Thyroid gland (tissue), 4 donors: Measurements from ENCODE around the gene JAKMIP1.

ENCODE experiments used
- POLR2A ChIP-seq, 2 donors: fragments of 450-650 bp; IDR thresholded peaks; one replicate each; pipeline ENCODE4 v1.6.1; 2017; ENCODE audit warnings: antibody characterized with exemption in 2 of 2, mild to moderate bottlenecking in 2 of 2, moderate library complexity in 1 of 2
- TF ChIP-seq, protein P1 (sequence below), 6 experiments: fragments of 200-600 bp in 3 of 6; fragments of 450-650 bp in 3 of 6; sonication (generic) in 3 of 6; IDR thresholded peaks; one replicate each; pipeline ENCODE4 v1.5.1; 2016 to 2019; ENCODE audit warnings: antibody characterized with exemption in 6 of 6, mild to moderate bottlenecking in 2 of 6, inconsistent platforms in 1 of 6, moderate library complexity in 1 of 6

DNA sequence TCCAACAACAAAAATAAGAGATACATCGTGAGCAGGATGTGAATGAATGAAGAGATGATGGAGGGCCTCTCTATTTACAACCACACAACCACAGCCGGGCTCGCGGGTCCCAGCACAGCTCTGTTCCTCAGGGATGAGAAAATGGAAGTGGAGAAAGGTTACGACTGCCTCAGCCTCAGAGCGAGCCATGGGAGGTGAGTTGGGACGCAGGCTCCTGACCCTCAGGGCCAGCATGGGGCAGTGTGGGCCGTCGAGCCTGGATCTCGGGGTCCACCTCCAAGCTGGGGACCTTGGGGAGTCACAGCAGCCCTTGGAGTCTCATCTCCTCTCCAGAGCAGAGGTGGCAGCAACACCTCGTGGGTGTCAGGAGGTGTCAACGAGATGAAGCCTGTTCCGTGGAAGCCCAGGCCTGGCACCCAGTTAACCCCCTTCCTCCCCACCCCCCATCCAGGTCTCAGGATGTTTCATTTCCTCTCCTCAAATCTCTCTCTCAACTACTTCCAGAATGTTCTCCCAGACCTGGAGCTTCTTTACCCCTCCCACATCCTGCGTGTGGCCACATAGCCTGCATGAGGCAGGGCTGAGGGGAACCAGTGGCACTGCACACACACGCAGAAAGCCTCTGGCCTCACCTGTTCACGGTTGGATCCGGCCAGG lies 208.1 kb downstream of the JAKMIP1 start:
- TF ChIP-seq, protein P1, sequence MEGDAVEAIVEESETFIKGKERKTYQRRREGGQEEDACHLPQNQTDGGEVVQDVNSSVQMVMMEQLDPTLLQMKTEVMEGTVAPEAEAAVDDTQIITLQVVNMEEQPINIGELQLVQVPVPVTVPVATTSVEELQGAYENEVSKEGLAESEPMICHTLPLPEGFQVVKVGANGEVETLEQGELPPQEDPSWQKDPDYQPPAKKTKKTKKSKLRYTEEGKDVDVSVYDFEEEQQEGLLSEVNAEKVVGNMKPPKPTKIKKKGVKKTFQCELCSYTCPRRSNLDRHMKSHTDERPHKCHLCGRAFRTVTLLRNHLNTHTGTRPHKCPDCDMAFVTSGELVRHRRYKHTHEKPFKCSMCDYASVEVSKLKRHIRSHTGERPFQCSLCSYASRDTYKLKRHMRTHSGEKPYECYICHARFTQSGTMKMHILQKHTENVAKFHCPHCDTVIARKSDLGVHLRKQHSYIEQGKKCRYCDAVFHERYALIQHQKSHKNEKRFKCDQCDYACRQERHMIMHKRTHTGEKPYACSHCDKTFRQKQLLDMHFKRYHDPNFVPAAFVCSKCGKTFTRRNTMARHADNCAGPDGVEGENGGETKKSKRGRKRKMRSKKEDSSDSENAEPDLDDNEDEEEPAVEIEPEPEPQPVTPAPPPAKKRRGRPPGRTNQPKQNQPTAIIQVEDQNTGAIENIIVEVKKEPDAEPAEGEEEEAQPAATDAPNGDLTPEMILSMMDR (IDR thresholded peaks at IDR 0.05) = no peak
- no peak for TF ChIP-seq POLR2A (IDR thresholded peaks at IDR 0.05)
